T-helper 2 cell treated with Interferon-gamma antibody and Interleukin-4, amounts not matched to agents 5 μg/mL and 100 μg/mL, for 36 hours (primary cell): ENCODE measurements around the gene CLIP3.

ENCODE experiments used
- DNase-seq: peaks from one replicate; pipeline ENCODE4 v3.0.0; 2021; ENCODE audit warnings: low spot score
- H3K27ac Mint-ChIP-seq: one replicate; pipeline ENCODE4 v1.8.0; 2021; ENCODE audit warnings: mild to moderate bottlenecking, mixed read lengths
- H3K27me3 Mint-ChIP-seq: one replicate; pipeline ENCODE4 v1.8.0; 2021; ENCODE audit warnings: low read depth, mixed read lengths
- H3K36me3 Mint-ChIP-seq: one replicate; pipeline ENCODE4 v1.8.0; 2021; ENCODE audit warnings: low read depth, mixed read lengths
- H3K4me1 Mint-ChIP-seq: one replicate; pipeline ENCODE4 v1.8.0; 2021; ENCODE audit warnings: low read depth, mixed read lengths
- H3K4me3 Mint-ChIP-seq: one replicate; pipeline ENCODE4 v1.8.0; 2022; ENCODE audit warnings: mild to moderate bottlenecking, moderate library complexity, mixed read lengths
- H3K9me3 Mint-ChIP-seq: one replicate; pipeline ENCODE4 v1.8.0; 2021; ENCODE audit warnings: mixed read lengths

CLIP3 gene

DNA sequence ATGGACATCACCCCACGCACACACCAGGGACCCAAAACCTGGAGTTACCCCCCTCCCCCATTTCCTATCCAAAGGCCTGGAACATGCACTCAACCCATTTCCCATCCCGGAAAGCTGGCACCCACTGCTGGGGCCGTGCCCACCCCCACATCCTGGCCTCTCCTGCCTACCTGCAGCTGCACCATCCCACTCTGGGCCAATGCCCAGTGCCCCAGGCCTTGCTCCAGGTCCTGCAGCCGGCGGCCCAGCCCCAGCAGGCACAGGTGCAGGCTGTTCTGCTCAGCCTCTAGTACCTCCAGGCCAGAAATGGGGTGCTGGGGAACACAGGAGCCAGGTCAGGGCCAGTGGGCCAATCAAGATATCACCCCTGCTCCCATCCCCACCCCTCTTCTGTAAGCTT, 25.7 kb downstream of the CLIP3 start:
- no peak for DNase-seq
- Mint-ChIP-seq H3K27ac (no peak overlapping the region), H3K27me3 (no peaks in the 10 kb centered on the region), H3K4me3 (no peak overlapping the region), H3K9me3 (no peaks in the 10 kb centered on the region), H3K36me3 (peaks cover 10% of the 10 kb centered on the region), H3K4me1 (peaks cover 15% of the 10 kb centered on the region)

DNA sequence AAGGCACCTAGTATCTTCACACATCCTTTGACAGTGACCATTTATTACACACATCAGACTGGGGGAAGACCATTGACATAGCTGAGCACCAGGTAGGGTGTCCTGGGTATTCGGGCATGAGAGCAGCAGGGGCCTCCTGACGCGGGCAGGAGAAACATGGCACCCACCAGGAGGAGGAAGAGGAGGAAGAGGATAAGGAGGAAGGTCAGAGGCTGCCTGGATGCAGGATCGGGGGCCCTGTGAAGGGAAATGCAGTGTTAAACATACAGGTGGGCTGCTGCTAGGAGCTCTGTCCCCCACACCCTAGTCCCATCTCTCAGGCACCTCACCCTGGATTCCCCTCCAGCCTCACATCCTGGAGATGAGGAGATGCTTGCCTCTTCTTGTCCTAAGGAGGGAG, 29.4 kb downstream of the CLIP3 start:
- peaks cover 4% of the 10 kb centered on the region for H3K36me3 Mint-ChIP-seq
- peaks cover 2% of the 10 kb centered on the region for H3K4me1 Mint-ChIP-seq
- no peaks in the 10 kb centered on the region for H3K27me3 Mint-ChIP-seq
- no peak overlapping the region for H3K27ac Mint-ChIP-seq
- H3K9me3 Mint-ChIP-seq, result no peaks in the 10 kb centered on the region
- no peak overlapping the region for H3K4me3 Mint-ChIP-seq
- DNase-seq, result no peak

DNA sequence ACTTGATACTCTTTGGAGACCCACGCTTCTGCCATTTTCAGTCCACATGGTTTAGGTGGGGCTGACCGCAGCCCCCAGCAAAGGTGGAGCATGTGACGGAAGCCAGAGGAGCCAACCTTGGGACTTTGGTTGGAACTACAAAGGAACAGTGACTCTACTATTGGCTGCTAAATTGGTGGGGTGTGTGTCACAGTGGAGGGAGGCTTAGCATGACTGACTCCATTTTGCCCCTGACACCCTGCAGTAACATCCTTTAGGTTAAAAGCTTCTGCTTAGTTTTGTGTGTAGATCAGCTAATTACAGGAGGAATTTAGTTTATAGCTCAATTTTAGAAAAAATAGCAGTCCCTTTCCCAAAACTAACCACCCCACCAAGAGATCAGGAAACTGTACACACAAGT, 31.1 kb downstream of the CLIP3 start:
- H3K4me3 Mint-ChIP-seq, result no peak overlapping the region
- H3K27me3 Mint-ChIP-seq, result no peaks in the 10 kb centered on the region
- no peaks in the 10 kb centered on the region for H3K9me3 Mint-ChIP-seq
- H3K4me1 Mint-ChIP-seq, result peaks cover 9% of the 10 kb centered on the region
- H3K36me3 Mint-ChIP-seq, result peaks cover 10% of the 10 kb centered on the region
- DNase-seq, result no peak
- no peak overlapping the region for H3K27ac Mint-ChIP-seq

DNA sequence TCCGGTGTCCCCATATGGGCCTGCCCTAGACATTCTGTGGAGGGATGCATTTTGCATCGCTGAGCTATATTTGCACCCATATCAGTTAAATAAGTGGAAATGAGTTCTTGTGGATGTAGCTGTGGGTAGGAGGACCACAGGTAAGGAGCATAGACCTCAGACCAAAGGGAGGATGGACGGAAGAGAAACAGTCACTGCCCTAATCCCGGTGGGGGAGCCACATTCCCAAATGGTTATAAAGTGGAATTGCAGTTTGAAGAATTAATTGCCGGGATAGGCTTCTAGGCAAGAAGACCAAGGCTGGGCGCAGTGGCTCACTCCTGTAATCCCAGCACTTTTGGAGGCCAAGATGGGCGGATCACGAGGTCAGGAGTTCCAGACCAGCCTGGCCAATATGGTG, 35.9 kb downstream of the CLIP3 start:
- Mint-ChIP-seq H3K27ac (no peak overlapping the region), H3K9me3 (no peaks in the 10 kb centered on the region), H3K36me3 (peaks cover 17% of the 10 kb centered on the region), H3K27me3 (no peaks in the 10 kb centered on the region), H3K4me1 (peaks cover 24% of the 10 kb centered on the region), H3K4me3 (peak overlapping the region; percentile 92)
- no peak for DNase-seq

DNA sequence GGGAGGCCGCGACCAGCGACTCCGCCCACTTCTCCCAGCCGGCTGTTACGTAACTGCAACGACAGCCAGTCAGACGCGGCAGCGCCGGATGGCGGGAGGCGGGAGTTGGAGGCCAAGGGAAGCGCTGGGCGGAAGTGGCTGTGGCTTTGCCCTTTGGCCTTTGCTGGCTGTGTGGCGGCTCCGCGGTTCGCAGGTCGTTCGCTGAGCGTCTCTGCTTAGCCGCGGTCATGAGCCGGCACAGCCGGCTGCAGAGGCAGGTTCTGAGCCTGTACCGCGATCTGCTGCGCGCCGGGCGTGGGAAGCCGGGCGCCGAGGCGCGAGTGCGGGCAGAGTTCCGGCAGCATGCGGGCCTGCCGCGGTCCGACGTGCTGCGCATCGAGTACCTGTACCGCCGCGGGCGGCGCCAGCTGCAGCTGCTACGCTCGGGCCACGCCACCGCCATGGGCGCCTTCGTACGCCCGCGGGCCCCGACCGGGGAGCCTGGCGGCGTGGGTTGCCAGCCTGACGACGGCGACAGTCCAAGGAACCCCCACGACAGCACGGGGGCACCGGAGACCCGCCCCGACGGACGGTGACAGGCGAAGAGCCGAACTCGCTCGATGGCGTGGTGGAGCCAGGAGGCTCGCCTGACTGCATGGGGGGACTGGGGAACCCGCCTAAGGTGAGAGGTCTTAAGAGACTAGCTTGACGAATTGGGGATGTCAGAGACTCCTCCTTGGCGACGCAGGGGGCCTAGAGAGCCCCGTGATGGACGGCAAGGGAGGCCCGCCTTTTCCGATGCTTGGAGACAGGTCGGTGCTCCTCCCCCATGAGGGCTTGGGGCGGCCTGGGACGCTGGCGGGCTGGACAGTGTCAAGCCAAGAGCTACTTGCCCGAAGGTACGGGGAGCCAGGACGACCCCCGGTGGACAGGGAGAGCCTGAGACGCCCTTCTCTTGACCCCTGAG, 37.4 kb downstream of the CLIP3 start, which contains the start of gene SDHAF1:
Gene SDHAF1 (plus strand): TSS at position 141 of the 946 bp plus-strand sequence. CDS start 87 bp downstream, at position 228.
- Mint-ChIP-seq H3K27me3 (peaks cover 2% of the 10 kb centered on the region), H3K4me3 (peak within 1 kb of the TSS; percentile 92), H3K4me1 (peaks cover 23% of the 10 kb centered on the region), H3K36me3 (peaks cover 14% of the 10 kb centered on the region), H3K27ac (peak within 1 kb of the TSS; percentile 87), H3K9me3 (no peaks in the 10 kb centered on the region)
- DNase-seq, result peak; percentile 94

DNA sequence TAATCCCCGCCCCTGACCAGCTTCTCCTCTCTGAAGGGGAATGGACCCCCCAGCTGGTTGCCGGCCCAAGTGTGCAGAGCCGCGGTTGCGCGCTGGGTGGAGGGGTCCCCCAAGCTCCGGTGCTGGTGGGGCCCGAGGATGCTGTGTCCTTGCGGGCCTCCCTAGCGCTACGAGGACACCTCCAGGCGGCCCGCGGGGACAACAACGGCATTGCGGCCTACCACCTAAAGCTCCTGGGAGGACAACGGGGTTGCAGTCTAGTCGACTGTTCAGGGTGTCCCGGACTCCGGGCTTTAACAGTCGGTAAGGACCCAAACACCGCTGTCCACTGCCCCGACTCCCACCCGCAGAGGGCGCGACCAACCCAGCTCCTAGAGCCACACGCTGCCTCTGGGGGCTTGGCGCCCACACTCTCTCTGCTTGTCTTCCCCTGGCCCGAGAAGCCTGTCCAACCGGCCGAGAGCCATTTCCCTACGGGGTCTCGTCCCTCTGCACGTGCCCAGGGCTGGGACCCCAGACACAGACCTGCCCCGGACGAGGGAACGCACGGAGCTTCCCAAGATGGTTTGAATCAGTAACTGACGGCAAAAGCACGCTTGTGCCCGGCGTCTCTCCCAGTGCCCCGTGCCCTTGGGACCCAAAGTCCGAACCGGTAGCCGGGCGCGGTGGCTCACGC, 38.6 kb downstream of the CLIP3 start:
- H3K4me1 Mint-ChIP-seq, result peaks cover 23% of the 10 kb centered on the region
- peaks cover under 1% of the 10 kb centered on the region for H3K9me3 Mint-ChIP-seq
- no peak for DNase-seq
- H3K4me3 Mint-ChIP-seq, result peak overlapping the region; percentile 65
- H3K27ac Mint-ChIP-seq, result no peak overlapping the region
- H3K36me3 Mint-ChIP-seq, result peaks cover 13% of the 10 kb centered on the region
- peaks cover 2% of the 10 kb centered on the region for H3K27me3 Mint-ChIP-seq

DNA sequence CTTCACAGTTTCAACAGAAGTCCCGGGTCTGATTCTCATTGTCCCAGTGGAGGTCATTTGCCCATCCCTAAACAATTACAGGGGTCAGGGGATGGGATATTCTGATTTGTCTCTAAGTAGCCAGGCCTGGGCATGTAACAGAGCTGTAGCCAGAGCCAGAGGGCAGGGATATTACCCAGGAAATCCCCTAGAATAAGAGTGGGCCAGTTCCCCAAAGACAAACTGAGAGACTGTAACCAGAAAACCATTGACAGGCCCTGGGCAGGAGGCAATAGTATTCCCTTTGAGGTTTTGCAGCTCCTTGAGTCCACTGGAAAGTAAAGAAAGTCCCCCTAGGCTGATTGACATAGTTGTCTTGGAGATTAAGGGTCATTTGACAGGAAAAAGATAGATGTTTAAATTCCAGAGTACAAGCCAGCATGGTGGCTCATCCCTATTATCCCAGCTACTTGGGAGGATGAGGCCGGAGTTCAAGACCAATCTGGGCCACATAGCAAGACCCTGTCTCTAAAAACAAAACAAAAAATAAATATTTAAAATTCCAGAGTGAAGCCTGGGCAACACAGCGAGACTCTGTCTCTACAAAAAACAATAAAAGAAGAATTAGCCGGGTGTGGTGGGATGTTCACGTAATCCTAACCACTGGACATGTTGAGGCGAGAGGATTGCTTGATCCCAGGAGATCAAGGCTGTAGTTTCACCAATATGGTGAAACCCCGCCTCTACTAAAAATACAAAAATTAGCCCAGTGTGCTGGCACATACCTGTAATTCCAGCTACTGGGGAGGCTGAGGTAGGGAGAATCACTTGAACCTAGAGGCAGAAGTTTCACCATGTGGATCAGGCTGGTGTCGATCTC, 39.5 kb downstream of the CLIP3 start:
- H3K27me3 Mint-ChIP-seq, result peaks cover 12% of the 10 kb centered on the region
- peaks cover 13% of the 10 kb centered on the region for H3K36me3 Mint-ChIP-seq
- no peak for DNase-seq
- peaks cover 23% of the 10 kb centered on the region for H3K4me1 Mint-ChIP-seq
- H3K4me3 Mint-ChIP-seq, result no peak overlapping the region
- no peak overlapping the region for H3K27ac Mint-ChIP-seq
- peaks cover 5% of the 10 kb centered on the region for H3K9me3 Mint-ChIP-seq

DNA sequence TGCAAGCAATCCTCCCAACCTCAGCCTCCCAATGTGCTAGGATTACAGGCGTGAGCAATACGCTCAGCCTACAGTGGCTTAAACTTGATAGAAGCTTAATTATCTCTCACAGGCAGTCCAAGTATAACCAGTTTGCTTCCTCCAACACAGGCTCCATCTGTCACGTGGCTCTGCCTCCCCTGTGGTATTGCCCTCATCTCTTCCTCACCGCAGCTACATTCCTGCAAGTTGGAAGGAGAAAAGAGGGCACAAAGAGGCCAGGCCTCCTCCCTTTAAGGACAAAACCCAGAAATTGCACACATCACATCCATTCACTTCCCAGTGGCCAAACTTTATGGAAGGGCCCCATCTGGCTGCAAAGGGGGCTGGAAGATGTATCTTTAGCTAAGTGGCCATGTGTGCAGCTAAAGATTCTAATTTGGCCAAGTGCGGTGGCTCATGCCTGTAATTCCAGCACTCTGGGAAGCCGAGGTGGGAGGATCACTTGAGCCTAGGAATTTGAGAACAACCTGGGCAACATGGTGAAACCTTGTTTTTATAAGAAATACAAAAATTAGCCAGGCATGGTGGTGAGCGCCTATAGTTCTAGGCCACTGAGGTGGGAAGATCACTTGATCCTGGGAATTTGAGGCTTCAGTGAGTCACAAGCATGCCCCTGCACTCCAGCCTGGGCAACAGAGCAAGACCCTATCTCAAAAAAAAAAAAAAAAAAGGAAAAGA, 40.8 kb downstream of the CLIP3 start:
- Mint-ChIP-seq H3K27me3 (peaks cover 19% of the 10 kb centered on the region), H3K4me1 (peaks cover 18% of the 10 kb centered on the region), H3K9me3 (peaks cover 5% of the 10 kb centered on the region), H3K4me3 (no peak overlapping the region), H3K36me3 (peaks cover 8% of the 10 kb centered on the region), H3K27ac (no peak overlapping the region)
- no peak for DNase-seq

DNA sequence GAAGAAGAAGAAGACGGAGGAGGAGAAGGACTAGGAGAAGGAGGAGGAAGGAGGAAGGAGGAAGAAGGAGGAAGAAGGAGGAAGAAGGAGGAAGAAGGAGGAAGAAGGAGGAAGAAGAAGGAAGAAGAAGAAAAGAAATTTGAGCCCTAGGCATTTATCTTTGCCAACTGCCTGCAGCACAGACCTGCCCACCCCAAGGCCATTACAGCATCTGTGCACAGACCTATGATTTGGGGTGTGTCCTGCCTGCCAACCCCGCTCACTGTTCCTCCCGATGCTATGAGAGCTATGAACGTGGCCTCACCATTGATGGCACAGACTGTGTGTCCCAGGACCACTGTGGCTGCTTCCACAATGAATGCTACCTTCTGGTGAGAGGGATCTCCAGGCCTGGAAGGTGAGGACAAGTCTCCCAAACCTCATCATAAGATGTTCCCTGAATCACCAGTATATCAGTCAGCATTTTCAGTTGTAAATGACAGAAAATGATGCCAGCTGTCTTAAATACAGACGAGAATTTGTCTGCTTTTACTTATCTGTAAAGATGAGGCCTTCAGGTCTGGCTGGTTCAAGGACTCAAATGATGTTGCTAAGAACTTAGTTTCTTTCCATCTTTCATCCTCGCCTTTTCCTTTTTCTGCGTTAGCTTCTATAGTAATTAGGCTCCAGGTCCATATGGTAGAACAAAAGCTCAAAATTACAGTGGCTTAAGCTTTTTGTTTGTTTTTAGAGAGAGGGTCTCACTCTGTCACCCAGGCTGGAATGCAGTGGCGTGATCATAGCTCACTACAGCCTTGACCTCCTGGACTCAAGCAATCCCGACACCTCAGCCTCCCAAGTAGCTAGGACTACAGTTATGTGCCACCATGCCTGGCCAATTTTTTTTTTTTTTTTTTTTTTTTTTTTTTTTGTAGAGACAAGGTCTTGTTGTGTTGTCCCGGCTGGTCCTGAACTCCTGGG, 41.6 kb downstream of the CLIP3 start:
- H3K36me3 Mint-ChIP-seq, result peaks cover 3% of the 10 kb centered on the region
- H3K27ac Mint-ChIP-seq, result no peak overlapping the region
- no peak for DNase-seq
- H3K9me3 Mint-ChIP-seq, result peaks cover 5% of the 10 kb centered on the region
- peaks cover 26% of the 10 kb centered on the region for H3K27me3 Mint-ChIP-seq
- no peak overlapping the region for H3K4me3 Mint-ChIP-seq
- peaks cover 10% of the 10 kb centered on the region for H3K4me1 Mint-ChIP-seq

DNA sequence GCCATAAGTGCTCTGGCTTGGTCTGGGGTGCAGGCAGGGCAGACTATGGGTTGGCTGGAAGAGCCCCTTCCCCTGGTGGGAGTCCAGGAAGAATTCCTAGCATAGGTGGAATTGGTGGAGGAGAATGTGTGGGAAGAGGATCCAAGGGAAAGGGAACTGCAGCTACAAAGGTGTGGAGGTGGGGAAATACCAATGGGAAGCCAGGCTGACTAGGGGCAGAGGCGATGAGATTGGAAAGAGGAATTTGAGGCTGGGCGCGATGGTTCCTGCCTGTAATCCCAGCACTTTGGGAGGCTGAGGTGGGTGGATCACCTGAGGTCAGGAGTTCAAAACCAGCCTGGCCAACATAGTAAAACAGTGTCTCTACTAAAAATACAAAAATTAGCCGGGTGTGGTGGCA, 42.5 kb downstream of the CLIP3 start:
- no peak for DNase-seq
- H3K4me1 Mint-ChIP-seq, result peaks cover 5% of the 10 kb centered on the region
- no peak overlapping the region for H3K27ac Mint-ChIP-seq
- no peaks in the 10 kb centered on the region for H3K36me3 Mint-ChIP-seq
- H3K9me3 Mint-ChIP-seq, result peaks cover 5% of the 10 kb centered on the region
- H3K4me3 Mint-ChIP-seq, result no peak overlapping the region
- H3K27me3 Mint-ChIP-seq, result peaks cover 35% of the 10 kb centered on the region

DNA sequence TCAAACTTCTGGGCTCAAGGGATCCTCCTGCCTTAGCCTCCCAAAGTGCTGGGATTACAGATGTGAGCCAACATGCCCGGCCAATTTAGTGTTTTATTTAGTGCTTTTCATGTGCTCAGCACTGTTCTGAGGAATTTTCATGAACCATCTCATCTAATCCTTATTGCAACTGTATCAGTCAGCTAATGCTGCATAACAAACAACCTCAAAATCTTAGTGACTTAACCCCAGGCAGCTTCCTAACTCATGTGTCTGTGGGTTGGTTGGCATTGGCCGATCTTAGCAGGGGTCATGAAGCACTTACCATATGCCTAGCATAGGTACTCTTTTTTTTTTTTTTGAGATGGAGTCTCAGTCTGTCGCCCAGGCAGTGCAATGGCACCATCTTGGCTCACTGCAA, 43.8 kb downstream of the CLIP3 start:
- no peaks in the 10 kb centered on the region for H3K4me1 Mint-ChIP-seq
- H3K9me3 Mint-ChIP-seq, result peaks cover 5% of the 10 kb centered on the region
- no peak overlapping the region for H3K4me3 Mint-ChIP-seq
- H3K27ac Mint-ChIP-seq, result no peak overlapping the region
- peaks cover 45% of the 10 kb centered on the region for H3K27me3 Mint-ChIP-seq
- DNase-seq, result no peak
- no peaks in the 10 kb centered on the region for H3K36me3 Mint-ChIP-seq

DNA sequence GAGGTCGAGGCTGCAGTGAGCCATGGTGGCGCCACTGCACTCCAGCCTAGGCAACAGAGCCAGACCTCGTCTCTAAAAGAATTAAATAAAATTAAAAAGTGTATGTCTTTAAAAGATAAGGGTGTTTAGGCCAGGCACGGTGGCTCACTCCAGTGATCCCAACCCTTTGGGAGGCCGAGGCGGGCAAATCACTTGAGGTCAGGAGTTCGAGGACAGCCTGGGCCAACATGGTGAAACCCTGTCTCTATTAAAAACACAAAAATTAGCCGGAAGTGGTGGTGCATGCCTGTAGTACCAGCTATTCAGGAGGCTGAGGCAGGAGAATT, 45.1 kb downstream of the CLIP3 start:
- peaks cover 5% of the 10 kb centered on the region for H3K9me3 Mint-ChIP-seq
- no peak overlapping the region for H3K4me3 Mint-ChIP-seq
- DNase-seq, result no peak
- peaks cover 45% of the 10 kb centered on the region for H3K27me3 Mint-ChIP-seq
- H3K36me3 Mint-ChIP-seq, result no peaks in the 10 kb centered on the region
- no peaks in the 10 kb centered on the region for H3K4me1 Mint-ChIP-seq
- H3K27ac Mint-ChIP-seq, result no peak overlapping the region
